Fibroblast of peridontal ligament (primary cell): ENCODE data around the gene ENDOD1.
"Not testable (repeated sequence)": the region's sequence is repeated elsewhere in the genome, so short reads cannot be mapped to it uniquely, and the experiment has no call there.

Experiments
- DNase-seq: peaks from one replicate; pipeline ENCODE4 v3.0.0-alpha.2; 2010; ENCODE audit errors: extremely low read depth

The ENDOD1 gene, protein sequence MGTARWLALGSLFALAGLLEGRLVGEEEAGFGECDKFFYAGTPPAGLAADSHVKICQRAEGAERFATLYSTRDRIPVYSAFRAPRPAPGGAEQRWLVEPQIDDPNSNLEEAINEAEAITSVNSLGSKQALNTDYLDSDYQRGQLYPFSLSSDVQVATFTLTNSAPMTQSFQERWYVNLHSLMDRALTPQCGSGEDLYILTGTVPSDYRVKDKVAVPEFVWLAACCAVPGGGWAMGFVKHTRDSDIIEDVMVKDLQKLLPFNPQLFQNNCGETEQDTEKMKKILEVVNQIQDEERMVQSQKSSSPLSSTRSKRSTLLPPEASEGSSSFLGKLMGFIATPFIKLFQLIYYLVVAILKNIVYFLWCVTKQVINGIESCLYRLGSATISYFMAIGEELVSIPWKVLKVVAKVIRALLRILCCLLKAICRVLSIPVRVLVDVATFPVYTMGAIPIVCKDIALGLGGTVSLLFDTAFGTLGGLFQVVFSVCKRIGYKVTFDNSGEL

DNA sequence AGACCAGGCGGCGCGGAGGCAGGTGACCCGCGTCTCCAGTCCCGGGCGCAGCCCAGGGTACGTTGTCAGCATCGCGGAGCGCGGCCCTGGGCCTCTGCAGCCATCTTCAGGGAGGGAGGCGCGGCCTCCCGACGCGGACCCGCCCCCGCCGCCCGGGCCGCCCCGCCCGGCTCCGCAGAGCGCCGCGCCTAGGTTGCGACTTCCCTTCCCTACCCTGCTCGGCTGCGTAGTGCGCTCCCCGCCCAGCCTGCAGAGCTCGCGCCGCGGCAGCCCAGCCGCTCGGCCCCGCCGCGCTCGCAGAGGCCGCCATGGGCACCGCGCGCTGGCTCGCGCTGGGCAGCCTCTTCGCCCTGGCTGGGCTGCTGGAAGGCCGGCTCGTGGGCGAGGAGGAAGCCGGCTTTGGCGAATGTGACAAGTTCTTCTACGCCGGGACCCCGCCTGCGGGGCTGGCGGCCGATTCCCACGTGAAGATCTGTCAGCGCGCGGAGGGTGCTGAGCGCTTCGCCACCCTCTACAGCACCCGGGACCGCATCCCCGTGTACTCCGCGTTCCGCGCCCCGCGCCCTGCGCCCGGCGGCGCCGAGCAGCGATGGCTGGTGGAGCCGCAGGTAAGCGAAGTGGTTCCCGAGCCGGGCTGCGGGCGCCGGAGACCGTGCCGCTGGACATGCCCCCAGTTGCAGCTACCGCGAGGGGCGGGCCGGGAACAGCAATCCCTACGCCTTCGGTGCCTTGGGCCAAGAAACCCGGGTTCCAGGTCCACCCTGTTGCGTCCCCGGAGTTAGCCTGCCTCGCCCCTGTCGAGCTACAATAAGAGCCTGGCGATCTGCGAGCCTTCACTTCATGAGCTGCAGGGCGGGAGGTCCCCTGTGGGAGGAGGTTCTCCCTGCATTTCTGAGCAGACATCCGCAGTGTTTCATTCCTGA, at the start of gene ENDOD1:
Gene ENDOD1, plus strand, starts transcription at position 227 of the 923 bp plus-strand sequence. Its CDS starts 82 bp downstream, at position 309.
- peak; percentile 69 for DNase-seq

DNA sequence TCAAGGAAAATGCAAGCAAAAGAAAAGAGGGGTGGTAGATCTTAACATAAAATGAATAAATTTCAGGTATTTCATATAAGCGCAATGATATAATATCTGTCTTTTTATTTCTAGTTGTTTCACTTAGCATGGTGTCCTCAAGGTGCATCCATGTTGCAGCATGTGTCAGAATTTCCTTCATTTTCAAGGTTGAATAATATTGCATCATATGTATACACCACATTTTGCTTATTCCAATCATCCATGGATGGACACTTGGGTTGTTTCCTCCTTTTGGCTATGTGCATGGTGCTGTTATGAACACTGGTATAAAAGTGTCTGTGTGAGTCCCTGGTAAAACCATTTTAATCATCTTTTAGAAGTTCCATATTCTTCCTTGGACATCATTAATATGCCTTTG, 47.4 kb upstream of the ENDOD1 start:
- no peak for DNase-seq

DNA sequence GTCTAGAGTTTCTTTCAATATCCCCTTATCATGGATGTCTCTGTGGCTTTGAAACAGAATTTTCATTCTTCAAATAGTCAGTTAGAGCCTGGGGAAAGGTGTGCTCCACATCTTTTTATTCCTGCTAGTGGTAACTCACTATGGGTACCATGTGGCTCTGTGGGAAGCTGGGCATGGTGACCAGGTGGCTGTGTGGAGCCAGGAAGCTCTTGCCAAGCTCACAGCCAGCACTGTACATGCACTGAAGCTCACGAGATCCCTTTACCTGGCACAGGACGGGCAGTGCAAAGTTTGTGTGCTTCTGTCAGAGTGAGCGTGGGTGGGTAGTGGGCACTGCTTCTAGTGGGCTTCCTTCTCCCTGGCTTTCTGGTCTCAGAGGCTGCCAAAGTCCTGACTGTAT, 46.7 kb upstream of the ENDOD1 start:
- no peak for DNase-seq

DNA sequence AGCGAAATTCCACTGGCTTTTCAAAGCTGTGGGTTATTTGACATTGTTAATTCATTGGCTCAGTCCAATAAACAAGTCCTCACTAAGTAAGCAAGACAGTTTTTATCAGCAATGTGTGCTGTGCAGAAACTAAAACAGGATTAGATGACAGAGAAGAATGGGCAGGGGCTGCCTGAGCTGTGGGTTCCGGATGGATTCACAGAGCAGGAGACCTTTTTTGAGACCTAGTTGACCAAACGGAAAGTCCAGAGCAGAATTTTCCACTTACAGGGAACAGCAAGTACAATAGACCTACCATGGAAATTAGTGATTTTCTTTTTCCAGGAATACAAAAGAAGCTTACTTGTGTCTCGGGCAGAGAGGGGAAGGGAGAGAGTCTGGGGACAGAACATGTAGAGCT, 45.6 kb upstream of the ENDOD1 start:
- DNase-seq = no peak

DNA sequence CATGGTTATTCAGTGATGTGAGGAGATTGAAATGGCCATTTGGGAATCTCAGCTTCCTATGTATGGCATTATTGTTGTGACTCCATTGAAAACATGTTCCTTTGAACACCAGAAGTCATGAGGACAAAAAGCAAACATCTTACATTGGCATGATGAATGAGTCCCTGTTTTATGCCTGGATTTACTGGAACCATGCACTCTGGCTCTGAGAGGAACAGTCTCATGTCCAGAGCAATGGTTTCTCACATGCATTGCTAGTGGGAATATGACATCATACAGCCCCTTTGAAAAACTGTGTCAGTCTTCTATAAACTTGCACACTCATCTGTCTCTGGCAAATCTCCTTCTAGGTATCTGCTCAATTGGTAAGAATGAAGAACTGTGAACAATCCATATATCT, 43.8 kb upstream of the ENDOD1 start:
- no peak for DNase-seq

DNA sequence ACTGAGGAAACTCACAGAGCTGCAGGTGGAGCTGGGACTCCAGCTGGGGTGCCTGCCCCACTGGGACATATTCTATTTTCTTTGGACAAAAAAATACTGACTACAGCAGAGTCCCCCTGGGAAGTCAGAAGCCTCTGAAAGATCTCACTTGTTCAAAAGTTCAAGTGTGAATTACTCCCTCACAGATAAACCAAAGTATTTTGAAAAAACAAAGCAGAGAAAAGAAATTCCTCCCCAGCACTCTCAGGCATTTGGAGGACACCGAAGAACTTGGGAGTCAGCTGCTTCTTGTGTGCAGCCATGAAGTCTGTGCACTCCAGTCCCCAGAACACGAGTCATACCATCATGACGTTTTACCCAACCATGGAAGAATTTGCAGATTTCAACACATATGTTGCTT, 40.5 kb upstream of the ENDOD1 start, which contains the start of gene KDM4F:
Gene KDM4F, plus strand, starts transcription at position 301 of the 400 bp plus-strand sequence.
- not testable (repeated sequence) for DNase-seq

DNA sequence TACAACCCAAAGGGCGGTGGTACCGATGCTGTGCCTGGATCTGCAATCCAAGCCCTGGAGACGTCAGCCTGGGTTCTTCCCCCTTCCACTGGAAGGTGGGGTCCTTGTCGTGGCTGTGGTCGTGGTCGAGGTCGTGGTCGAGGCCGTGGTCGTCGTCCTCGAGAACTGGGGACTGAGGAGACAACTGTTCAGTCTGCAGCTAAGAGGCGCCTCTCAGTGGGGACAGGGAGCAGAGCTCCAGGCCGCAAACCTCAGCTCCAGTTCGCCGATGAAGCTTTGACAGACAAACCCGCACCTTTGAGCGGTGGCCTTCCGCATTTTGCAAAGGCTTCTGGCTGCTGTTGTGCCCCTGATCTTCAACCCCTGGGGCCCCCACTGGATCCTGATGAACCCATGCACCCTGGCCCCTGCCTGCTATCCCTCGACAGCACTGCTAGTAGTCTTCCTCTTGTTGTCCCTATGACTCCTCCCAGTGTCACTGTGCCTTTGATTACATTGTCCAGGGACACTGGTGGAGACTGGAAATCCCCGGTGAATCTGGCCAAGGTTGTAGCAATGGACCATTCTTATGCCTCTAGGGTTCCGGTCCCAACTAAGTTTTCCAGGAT, 38.9 kb upstream of the ENDOD1 start:
- DNase-seq = no peak

DNA sequence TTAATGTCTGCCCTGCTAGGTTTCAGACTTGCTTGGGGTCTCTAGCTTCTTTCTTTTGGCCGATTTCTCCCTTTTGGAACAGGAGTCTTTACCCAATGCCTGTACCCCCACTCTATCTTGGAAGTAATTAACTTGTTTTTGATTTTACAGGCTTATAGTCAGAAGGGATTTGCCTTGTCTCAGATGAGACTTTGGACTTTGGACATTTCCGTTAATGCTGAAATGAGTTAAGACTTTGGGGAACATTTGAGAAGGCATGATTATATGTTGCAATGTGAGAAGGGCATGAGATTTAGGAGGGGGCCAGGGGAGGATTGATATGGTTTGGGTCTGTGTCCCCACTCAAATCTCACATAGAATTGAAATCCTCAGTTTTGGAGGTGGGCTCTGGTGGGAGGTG, 35.3 kb upstream of the ENDOD1 start:
- DNase-seq = no peak

DNA sequence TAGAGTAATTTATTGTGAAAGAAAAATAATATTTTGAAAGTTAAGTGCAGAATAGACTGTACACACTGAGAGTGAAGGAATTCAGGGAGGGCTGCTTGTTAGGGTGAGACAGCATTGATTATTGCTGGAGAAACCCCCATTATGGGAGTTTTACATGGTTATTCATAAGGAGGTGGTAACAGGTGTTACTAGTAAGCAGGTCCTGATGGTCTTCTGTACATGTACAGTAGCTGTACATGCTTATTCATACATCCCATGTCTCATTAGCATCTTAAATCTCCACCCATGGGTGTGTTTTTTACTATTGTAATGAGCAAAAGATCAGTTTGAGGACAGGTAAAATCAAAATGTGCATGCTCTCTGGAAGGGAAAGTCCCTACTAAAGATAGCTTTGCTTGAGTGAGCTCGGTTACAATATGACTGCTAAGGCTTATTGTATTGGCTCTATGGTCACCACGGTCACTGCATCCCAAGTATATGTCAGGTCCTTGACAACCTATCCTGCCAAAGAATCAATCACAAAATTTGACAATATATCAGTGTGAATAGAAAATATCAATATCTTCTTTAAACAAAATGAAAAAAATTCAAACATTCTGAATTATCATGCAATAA, 34.3 kb upstream of the ENDOD1 start:
- no peak for DNase-seq

DNA sequence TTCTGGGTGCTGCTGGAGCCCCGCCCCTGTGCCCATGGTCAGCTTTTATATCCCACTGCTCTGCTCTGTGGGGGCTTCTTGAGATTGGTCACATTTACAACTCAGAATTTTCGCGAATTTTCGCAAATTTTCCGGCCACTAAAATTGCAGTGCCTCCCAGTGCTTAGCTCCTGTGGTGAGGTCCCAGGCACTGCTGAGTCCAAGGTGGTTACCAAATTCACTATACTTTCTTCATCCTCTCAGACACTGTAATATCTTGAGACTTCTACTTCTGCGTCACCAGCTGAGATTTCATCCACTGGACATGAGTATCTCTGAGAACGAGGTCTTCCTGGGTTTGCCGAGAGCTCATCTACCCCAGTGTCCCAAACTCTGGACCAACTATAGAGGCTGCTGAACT, 31.7 kb upstream of the ENDOD1 start:
- DNase-seq = no peak

DNA sequence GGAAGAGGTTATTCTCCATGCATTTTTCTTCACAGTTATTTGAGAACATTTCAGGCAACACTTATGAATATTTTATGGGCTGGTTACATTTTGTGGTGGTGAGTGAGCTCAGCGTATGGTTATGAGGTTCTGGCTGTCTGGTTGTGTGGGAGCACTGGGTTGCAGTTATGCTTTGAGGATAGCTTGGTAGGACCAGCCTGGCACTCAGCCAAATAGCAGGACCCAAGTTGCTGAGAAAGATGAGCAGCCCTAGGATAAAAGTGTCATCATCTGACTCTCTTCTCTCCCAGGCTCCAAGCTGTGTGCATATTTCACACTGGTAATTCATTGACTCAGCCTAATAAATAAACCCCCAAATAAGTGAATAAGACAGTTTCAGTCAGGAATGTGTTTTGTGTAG, 31.0 kb upstream of the ENDOD1 start:
- no peak for DNase-seq

DNA sequence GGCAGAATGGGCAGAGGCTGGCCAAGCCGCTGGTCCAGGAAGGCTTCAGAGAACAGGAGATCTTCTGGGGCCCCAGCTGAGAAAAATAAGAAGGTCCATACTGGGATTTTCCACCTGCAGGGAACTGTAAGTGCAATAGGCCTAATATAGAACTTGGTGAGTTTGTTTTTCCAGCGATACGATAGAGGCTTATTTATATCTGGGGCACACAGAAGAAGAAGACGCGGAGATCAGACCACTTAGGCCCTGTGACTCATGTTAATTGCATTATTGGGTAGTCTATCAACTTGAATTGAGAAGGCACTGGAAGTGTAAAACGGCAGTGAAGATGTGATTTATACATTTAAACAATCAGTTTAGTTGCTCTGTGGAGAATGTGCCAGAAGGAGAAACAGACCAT, 30.6 kb upstream of the ENDOD1 start:
- no peak for DNase-seq

DNA sequence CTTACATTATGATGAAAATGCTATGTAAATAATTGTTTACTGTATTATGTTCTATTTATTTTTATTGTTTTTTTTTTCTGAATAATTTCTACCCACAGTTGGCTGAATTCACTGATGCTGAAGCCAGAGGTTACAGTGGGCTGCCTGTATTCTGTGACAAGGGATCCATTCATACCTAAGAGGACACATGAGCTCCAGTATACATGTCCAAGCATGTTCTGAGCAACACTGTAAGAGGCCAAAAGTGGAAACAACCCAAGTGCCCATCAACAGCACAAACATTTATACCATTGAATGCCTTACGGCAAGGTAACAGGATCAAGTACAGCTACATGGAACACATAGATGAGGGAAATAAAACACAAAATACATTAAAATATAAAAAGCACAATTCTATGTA, 24.3 kb upstream of the ENDOD1 start:
- DNase-seq = no peak

DNA sequence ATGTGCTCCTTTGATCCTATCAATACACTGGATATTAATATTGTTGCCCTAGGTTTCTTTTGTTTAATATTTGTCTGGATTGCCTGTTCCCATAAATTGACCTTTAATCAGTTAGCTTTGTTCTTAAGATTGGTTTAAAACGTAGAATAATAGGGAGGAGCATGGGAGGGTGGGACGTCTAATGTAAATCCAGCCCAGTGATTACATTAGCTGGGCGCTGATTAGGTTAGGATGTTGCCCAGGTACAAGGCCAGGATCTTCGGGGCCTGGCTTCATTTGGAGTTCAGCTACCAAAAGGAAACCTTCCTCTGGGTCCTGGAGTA, 23.0 kb upstream of the ENDOD1 start, which contains the start of gene SRSF8:
Gene SRSF8, plus strand, starts transcription at position 204 of the 323 bp plus-strand sequence. CDS start 308 bp downstream, outside the sequence.
- DNase-seq = no peak

DNA sequence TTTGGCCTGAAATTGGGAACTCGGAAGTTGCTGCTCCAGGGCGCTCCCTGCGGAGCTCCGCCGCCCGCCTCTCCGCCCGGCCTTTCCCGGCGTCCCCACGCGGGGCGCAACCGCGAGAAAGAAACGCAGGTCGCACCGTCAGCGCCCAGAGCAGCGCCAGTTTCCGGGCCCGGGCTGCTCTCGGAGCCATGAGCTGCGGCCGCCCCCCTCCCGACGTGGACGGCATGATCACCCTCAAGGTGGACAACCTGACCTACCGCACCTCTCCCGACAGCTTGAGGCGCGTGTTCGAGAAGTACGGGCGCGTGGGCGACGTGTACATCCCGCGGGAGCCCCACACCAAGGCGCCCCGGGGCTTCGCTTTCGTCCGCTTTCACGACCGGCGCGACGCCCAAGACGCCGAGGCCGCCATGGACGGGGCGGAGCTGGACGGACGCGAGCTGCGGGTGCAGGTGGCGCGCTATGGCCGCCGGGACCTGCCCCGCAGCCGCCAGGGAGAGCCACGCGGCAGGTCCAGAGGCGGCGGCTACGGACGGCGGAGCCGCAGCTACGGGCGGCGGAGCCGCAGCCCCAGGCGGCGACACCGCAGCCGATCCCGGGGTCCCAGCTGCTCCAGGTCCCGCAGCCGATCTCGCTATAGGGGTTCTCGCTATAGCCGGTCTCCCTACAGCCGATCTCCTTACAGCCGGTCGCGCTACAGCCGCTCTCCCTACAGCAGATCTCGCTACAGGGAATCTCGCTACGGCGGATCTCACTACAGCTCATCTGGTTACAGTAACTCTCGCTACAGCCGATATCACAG, 22.4 kb upstream of the ENDOD1 start:
- peak; percentile 75 for DNase-seq

DNA sequence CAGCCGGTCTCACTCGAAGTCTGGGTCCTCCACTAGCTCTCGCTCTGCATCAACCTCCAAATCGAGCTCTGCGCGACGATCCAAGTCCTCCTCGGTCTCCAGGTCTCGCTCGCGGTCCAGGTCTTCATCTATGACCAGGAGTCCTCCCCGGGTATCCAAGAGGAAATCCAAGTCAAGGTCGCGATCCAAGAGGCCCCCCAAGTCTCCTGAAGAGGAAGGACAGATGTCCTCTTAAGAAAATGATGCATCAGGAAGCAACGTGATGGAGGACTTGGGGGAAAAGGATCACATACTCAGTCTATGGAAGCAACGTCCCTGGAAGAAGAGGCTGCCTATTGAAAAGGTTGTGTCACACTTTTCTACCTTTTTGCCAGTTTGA, 21.8 kb upstream of the ENDOD1 start:
- no peak for DNase-seq

DNA sequence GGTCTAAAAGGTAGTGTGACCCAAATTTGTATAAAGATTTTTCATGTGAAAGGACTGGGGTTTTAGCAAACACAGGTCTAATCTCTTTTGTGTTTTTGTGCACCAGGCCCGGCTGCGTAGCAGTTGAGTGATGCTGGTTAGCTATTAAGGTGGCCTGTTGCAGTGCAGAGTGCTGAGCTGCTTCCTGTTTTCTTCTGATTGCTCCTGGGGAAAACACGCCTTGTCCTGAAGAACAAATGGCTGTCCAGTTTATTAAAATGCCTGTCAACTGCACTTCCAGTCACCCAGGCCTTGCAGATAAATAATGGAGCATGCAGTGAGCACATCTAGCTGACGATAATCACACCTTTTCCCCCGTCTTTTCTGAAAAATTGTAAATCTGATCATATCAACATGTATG, 21.1 kb upstream of the ENDOD1 start:
- DNase-seq = peak; percentile 94

DNA sequence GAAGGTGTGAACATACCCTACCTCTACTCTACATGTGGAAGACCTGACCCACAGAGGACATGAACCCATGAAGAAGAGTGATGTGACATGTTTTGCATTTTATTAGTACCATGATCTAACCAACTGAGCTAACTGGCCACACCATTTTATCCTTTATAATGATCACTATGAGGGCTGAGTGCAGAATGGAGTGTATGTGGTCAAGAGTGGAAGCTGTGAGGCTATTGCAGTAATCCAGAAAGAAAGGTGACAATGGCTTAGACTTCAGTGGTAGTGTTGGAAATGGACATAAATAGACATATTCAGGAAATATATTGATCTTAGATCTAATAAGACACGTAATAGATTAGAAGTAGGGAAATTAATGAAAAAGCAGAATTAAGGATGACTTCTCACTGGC, 19.2 kb upstream of the ENDOD1 start:
- DNase-seq = no peak

DNA sequence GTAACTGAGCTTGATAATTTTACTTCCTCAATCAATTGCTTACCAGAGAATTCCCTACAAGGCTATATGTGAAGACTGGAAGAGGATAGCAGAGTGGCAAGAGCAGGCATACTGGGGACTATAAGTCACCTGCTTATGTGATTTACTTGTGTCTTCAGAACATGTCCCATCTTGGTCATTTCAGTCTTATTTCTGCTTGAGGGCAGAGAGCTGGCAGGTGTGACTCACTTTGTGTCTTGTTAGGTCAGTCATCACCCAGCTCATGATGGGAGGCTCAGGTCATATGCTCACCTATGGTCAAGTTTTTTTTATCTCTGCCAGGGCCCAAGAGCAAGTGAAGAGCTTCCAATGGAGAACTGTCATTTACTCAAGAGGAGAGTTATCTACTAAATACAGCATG, 16.7 kb upstream of the ENDOD1 start:
- no peak for DNase-seq

DNA sequence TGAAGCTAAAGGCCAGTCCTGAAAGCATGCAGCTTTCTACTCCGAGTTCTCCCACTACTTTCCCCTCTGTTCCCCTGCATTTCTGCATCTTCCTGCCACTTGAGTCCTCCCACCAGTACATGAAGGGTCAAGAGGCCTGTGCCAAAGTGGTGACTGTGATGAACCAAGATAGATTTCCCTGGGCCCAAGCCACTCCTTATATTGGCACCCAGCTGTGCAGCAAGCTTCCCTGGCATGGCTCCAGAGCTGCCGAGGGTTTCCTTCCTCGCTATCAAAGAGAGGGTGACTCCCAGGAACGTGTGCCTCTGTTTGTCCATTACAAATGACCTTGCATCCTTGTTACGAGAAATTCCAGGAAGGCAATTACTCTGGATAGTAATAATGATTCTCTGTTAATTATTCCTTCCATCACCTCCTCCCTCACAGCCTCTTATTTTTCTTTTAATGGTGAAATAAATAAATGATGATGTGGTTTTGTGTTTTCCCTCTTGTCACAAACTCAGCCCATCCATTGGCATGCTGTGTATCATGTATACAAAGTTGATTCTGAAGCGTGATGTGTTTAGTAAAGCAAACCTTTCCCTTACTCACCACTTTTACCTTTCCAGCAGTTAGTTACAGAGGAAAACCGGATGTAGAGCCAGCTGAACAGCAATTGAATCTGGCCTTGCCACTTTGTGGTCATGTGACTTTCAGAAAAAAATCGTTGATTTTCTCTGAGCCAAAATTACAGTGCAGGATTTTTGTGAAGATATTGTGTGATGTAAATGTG, 14.7 kb upstream of the ENDOD1 start:
- DNase-seq = no peak
